Liver (tissue), 3 donors: Measurements from ENCODE around the gene EVC.

Source experiments
- CTCF ChIP-seq: fragments of 150-350 bp; IDR thresholded peaks from 2 replicates; pipeline ENCODE4 v1.5.1; 2017; ENCODE audit warnings: improper control_type of control experiment, low read depth, low read length; ENCODE audit not compliant: missing input control
- RAD21 ChIP-seq, 2 donors: IDR thresholded peaks; 2 replicates each; pipeline ENCODE4 v1.6.1; 2016; ENCODE audit warnings: antibody characterized with exemption in 2 of 2, mild to moderate bottlenecking in 2 of 2
- YY1 ChIP-seq: IDR thresholded peaks from 2 replicates; pipeline ENCODE4 v1.6.1; 2016; ENCODE audit warnings: antibody characterized with exemption, mild to moderate bottlenecking
- donor health status: healthy.
- donor health status: healthy.

GRCh38 chr4:5721923-5722322, 10.9 kb downstream of the EVC start:
- no peak for TF ChIP-seq YY1
- no peak for TF ChIP-seq RAD21 (IDR thresholded peaks at IDR 0.05)
- TF ChIP-seq CTCF, result no peak
